Fibroblast of skin of right biceps (primary cell): Measurements from ENCODE around the gene MYCN.
"Not testable (repeated sequence)": the region's sequence is repeated elsewhere in the genome, so short reads cannot be mapped to it uniquely, and the experiment has no call there.

Experiments used
- DNase-seq: peaks from one replicate; pipeline ENCODE4 v3.0.0-alpha.2; 2013

MYCN gene

DNA sequence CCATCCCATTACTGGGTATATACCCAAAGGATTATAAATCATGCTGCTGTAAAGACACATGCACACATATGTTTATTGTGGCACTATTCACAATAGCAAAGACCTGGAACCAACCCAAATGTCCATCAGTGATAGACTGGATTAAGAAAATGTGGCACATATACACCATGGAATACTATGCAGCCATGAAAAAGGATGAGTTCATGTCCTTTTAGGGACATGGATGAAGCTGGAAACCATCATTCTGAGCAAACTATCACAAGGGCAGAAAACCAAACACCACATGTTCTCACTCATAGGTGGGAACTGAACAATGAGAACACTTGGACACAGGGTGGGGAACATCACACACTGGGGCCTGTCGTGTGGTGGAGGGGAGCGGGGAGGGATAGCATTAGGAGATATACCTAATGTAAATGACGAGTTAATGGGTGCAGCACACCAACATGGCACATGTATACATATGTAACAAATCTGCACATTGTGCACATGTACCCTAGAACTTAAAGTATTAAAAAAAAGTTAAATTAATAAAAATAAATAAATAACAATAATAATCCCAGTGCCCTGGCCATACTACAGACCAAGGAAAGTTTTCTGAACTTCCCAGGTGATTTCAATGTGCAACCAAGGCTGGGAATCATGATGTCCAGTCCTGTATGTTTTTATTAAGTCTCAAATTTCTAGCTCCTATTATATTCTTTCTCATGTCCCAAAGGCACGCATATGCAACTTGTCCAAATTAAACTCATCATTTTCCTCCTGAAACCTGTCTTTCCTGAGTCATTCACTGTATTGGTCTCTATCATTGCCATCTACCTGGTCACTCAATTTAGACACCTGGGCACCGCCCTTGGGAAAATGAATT, 23.0 kb downstream of the MYCN start:
- DNase-seq = not testable (repeated sequence)

DNA sequence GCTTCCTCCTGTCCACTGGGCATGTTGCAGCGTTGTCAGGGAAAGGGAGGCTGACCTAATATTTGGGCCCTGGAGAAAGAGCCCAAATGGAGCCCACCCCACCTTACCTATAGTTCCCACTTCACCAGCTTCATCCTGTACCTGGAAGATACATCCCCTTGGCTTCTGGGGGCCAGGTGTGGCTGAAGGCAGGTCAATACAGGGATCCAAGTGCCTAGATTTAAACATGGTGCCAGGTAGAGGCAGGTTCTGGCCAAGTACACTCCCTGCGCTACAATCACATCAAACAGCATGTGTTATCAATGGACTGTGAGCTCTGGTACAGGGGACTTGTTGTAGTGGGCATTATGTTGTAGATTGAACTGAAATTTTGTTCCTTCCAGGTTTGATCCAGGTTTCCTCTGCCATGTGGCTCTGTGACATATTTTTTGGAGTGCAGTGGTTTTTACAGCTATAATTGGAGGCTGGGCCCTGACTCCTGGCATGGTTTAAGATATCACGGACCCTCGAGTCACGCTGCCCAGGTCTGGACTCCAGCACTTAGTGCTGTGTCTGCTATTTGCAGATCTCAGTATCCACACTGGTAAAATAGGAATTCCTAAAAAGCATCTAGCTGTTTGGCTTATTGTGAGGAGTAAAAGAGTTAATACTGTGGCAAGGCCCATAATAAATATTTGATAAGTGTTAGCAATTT, 23.8 kb downstream of the MYCN start:
- DNase-seq = no peak

DNA sequence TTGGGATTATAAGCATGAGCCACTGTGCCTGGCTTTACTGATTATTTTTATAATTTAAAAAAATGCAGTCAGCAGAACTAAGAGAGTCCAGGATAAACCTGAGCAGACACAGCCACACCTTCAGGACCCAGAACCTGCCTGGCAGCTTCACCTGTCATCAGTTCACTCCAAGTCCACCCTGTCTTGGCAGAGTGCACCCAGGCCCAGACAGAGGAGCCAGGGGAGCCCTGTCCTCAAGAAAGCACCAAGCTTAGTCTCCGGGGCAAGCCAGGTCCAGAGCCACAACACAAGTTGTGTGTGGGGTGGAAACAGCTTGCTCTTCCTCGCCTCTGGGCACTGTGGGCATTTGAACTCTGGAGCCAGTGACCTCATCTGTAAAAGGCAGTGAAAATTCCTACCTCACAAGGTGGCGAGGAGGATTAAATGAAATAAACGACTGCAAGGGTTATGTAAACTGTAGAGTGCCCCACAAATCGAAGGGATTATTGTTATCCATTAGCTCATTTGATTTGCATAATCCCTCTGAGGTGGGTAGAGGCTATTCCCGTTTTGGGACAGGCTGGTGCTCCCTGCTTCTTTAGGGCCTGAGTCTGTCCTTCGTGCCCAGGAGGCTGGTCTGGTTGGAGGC, 24.7 kb downstream of the MYCN start:
- DNase-seq = no peak

DNA sequence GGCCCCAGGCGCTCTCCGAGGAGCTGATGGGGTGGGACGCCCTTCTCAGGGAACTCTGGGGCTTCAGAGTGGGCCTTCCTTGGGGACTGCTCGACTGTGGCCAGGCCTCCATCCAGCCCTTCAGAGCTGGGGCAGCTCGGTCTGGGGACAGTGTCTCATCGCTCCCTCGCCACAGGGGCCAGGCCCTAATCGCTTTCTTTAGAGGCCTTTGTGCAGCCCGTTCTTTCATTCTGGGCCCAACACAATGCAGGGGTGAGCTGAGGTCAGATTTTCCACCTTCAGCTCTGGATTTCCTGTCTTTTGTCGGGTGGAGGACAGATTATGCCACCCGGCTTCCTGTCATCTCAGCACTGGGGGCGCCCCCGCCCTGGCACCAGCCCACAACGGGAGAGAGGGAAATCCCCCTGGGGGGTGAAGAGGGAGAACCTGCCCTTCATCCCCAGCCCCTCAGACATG, 25.2 kb downstream of the MYCN start:
- no peak for DNase-seq

DNA sequence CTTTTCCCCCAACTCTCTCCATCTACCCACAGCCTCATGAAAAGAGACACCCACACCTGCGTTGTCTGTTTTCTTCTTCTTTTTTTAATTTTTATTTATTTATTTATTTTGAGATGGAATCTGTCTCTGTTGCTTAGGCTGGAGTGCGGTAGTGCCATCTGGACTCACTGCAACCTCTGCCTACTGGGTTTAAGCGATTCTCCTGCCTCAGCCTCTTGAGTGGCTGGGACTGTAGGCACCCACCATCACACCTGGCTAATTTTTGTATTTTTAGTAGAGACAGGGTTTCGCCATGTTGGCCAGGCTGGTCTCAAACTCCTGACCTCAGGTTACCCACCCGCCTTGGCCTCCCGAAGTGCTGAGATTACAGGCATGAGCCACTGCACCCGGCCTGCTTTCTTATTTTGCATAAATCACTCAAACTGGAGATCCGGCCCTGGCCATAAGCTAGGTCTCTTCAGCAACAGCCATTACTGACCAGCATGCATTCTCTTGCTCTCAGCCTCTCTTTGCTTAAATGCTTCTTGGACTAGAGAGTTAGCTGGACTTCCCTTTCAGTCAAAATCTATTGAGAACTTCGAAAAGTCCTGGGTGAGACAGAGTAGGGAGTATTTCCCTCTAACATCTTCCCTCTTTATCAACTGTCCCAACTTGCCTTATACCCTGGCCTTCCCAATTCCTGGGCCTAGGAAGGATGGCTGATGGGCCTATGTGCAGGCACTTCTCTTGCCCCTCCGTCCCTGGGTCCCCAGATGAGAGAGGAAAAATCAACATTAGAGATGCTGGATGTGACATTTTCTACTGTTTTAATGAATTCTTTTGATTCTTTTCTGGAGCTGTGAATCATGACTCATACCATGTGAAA, 27.3 kb downstream of the MYCN start:
- DNase-seq = no peak

DNA sequence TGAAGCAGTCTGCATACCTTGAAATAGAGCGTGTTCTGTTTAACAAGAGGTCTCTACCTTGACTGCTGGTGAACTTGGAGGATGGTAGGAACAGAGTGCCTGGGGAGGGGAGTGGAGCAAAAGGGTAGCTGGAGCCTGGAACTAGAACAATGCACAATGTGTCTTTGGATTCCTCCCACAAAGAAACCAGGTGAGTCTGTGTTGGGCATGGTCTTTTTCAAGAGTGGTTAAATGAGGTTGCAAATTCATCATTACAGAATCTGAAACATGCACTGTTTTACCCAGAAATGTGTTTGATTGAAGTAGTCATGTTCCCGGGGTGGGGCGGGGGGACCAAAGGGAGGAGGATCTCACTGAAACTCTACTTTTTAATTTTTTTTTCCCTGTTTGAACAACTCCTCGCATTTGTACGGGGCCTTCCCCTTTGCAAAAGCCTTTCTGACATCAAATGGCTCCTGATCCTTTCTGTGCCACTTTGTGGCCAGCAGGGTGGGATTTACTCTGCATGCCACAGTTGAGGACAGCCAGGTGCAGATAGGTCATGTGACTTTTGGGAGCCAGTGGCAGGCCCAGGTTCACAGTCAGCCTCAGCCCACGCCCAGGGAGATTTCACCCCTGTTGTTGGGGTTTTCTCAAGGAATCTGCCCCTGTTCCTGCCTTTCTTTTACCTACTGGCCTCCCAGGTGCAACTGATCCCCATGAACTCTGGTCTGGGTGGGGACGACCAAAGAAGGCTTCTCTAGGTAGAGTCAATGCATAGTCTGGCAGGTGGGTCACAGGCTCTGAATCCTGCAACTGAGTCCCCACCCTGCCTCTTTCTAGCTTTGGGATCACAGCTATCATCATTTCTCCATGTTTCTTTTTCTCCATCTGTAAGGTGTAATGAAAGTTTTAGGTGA, 28.2 kb downstream of the MYCN start:
- DNase-seq = no peak

DNA sequence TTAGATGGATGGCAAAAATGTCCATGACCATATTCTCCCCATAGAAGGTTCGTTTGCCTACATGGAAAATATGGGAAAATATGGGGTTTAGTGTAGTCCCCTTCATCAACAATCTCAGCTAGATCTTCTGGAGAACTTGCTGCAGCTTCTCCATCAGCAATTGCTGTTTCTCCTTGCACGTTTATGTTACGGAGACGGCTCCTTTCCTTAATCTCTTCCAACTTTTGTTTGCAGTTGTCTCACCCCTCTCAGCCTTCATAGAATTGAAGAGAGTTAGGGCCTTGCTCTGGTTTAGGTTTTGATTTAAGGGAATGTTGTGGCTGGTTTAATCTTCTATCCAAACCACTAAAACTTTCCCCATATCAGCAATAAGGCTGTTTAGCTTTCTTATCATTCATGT, 28.9 kb downstream of the MYCN start:
- DNase-seq = no peak

DNA sequence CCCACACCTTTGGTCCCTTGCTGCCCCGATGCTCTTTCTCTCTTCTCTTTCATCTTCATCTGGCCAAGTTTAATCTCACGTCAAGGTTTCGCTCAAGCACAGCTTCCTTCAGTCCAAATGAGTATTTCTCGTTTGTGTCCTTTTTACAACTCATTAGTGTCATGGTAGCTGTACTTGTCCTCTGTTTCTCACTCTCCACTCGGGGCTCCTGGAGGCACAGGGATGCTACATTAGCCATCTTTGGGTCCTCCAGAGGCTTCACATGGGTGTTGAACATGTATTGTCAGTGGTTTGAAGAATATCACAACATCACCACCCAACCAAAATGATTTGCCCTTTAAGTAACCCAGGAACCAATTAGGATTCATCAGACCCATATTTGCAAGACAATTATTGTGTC, 30.4 kb downstream of the MYCN start:
- DNase-seq = no peak

DNA sequence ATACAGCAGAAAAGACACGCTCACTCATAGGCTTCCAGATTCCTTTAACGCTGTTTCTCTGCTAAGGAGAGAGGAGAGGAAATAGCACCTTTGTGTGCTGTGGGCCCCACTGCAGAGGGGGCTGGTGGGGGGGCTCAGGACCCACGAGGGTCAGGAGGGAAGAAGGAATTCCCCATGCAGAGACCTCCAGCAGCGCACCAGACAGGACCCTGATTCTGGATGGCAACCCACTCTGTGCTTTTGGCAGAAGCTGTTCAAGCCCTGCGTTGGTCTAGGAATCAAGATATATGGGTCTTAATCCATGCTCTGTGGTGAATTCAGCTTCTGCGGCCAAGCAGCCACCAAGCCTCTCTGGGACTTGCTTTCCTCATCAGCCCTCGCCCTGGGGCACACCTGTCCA, 31.0 kb downstream of the MYCN start:
- no peak for DNase-seq

DNA sequence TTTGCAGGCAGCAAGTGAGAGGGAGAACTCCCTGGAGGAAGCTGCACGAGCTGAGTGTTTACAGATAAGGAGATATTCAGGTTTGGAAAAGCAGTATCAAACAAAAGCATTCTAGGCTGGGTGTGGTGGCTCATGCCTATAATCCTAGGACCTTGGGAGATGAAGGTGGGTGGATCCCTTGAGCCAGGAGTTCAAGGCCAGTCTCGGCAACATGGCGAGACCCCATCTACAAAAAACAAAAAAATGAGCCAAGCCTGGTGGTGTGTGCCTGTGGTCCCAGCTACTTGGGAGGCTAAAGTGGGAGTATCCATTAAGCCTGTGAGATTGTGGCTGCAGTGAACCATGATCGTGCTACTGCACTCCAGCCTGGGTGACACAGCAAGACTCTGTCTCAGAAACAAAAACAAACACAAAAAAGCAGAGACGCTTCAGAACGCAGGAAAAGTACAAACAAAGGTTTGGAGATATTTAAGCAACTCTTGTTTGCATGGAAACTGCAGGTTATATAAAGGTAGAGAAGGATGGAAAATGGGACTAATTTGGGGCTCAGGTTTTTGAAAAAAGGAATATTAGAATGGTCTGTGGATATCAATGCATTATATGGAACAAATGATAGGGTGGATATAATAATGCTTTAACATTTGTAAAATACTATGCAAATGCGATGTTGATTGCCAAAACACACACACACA, 31.6 kb downstream of the MYCN start:
- no peak for DNase-seq

DNA sequence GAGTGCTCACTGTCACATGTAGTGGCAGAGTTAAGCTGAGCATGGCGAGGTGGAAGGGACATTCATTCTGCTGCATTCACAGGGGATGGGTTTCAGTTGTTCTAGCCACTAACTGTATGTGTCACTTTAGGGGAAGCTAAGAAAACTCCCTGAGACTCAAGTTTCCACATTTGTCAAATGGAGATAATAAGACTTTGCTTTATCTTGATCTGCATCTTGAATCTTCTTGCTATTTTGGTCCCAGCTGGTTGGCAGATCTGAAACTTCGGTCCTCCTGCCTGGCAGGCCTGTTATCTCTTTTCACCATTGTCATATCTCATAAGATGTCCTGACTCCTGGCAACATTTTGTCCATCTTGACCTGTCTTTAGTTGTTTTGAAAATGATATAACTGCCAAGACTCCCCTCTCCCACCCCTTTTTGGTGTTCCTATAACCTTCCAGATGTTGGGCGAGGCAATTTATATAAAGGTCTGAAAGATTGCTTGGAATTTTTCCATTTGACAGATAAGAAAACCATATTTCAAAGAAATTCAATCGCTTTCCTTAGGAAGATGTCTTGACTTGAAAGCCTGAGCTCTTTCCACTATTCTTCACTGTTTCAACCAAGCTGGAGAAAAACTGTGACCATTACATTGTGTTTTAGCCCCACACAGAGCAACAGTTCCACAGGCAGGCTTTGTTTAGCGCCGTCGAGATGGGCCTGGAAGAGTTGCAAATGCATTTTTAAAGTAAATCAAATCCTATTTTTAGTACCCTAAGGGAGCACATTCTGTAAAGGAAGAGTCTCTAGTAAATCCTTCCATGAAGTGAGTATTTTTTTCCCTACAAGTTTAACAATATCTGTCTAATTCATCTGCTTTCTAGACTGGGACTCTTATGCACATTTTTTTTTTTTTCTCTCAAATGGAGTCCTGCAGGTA, 33.4 kb downstream of the MYCN start:
- DNase-seq = no peak

DNA sequence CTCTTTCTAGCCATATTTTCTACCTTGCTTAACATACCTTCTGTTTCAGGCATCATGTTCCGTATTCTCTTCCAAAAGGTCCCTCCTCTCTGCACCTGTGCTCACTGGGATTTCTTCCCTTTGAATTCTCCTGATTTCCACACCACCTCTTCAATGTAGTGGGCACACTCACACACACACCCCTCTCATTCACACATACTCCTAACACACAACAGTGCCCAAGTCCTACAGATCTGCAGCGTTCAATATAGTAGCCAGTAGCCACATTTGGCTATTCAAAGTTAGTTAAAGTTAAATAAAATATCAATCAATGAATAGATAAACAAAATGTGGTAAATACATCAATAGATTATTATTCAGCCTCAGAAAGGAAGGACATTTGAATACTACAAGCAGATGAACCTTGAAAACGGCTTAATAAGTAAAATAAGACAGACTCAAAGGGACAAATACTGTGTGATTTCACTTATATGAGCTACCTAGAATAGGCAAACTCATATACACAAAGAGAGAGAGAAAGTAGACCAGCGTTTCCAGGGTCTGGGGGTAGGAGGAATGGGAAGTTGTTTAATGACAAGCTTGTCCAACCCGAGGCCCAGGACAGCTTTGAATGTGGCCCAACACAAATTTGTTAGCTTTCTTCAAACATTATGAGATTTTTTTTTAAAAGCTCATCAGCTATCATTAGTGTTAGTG, 34.4 kb downstream of the MYCN start:
- no peak for DNase-seq

DNA sequence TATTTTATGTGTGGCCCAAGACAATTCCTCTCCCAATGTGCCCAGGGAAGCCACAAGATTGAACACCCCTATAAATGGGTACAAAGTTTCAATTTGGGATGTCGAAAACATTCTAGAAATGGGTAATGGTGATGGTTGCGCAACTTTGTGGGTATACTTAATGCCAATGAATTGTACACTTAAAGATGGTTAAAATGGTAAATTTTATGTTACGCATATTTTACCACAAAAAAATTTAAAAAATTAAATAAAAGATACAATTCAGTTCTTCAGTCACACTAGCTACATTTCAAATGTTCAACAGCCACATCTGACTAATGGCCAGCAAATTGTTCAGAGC, 34.9 kb downstream of the MYCN start:
- no peak for DNase-seq

DNA sequence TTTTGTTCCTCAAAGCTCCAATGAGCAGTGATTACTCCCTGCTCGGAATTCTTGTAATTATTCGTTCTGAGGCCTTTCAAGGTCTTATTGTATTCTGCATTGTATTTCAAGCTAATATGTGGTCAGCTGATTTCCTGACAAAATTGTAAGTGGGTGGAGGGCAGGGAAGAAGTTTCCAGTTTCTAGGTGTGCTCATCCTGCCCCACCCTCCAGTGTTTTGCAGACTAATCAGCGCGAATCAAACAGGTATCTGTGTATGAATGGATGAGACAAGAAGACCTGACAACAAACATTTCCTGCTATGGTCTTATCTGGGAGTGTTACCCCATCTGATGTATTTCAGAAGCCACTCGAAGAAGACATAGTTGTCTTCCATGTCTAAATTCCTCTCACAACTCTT, 35.3 kb downstream of the MYCN start:
- no peak for DNase-seq

DNA sequence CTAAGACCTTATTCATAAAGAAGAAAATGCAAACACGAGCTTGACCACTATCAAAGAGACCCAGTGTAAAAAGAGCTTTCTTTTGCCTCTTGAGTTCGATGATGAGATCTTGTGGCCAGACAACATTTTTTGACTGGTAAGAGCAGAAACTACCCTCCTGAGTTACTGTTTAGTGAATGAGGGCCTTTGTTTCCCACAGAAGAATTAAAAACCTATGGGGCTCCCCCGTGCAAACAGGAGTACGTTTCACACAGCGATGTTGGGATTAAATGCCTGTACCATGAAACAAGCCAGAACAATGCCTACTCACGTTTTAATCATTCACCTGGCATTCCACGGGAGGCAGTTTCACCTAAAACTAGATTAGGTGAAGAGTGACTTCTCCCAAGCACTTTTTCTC, 36.0 kb downstream of the MYCN start:
- DNase-seq = no peak

DNA sequence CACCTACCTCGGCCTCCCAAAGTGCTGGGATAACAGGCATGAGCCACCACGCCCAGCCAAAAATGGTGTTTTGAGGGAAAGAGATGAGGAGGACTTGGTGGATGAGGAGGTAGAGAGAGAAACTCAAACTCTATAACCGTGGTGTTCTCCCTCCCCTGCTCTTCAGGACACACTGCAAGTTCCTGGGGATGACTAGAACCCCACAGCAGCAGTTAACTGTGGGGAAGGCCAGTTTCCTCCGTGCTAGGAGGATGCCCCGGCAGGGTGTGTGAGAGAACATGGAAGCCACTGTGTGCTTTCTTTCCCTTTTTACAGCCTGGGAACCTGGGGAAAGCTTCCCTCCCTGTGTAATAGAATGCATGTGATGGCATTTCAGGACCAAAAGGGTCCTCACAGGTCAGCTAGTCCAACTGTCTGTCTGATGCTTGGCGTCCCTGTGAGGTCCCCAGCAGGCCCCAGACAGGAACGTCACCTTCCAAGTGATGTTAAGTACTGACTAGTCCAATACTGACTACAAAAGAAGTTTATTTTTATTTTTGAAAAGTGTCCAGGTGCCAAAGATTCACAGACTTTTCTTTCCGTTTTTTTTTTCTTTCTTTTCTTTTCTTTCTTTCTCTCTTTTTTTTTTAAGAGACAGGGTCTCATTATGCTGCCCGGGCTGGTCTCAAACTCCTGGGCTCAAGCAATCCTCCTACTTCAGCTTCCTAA, 38.9 kb downstream of the MYCN start:
- no peak for DNase-seq

DNA sequence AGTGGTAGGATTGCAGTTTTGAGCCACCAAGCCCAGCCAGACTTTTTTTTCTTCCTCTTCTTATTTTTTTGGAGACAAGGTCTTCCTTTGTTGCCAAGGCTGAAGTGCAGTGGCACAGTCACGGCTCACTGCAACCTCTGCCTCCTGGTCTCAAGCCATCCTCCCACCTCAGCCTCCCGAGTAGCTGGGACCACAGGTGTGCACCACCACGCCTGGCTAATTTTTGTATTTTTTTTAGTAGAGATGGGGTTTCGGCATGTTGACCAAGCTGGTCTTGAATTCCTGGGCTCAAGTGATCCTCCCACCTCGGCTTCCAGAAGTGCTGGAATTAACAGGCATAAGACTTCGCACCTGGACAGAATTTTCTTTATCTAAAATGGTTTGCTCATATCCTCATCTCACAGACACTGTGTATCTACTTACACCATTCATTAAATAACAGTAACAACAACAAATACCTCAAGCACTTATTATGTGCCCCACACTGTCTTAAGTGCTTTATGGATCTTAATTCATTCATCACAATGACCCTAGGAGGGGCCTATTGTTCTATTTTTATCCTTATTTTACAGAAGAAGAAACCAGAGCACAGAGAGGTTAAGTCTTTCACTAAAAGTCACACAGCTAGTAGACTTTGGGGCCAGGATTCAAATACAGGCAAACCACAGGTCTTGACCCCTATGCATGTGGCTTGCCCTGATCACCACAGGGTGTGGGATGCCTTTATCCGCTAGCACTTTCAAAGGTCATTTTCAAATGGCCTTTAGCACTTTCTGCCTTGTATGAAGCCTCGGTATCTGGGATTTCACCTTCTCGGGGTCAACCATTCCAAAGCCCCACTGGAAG, 39.6 kb downstream of the MYCN start:
- DNase-seq = no peak

DNA sequence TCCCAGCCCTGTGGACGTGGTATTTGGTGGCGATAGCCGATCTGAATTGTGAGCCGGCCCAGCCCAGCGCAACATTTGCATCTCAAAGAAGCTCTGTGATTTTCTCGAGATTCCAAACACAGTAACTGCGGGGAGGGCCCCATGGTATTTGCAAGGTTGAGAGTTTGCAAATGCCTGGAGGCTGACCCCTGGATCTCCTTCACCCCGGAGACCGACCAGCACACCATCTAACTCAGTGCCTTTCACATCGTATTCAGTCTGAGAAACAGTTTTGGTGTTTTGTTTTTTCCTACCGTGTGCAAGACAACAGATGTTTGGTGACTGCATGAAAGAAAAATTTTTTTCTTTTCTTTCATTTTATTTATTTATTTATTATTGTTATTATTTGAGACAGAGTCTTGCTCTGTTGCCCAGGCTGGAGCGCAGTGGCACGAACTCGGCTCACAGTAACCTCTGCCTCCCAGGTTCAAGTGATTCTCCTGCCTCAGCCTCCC, 40.3 kb downstream of the MYCN start:
- DNase-seq = no peak
